Adipose tissue (tissue), 3 donors: ENCODE data around the gene HNF4A. TPM values are rescaled to one million over a fixed set of nuclear protein-coding genes. Genes with fewer than 3 reads are reported as not detected.

ENCODE experiments used
- H3K27ac ChIP-seq: one replicate; pipeline ENCODE4 v1.5.1; 2013; ENCODE audit warnings: low read depth, low read length
- WGBS, 3 donors: extraction: QIAGEN DNeasy Blood & Tissue Kit; methylation state at CpG; one replicate each; pipeline ENCODE4 v1.1.7; 2013; 5-methylcytosine and 5-hydroxymethylcytosine counted together
- polyA plus RNA-seq, 3 donors: library from polyadenylated mRNA; stranded (reverse); fragments of 200-250 nt; gene quantifications; one replicate each; pipeline ENCODE4 v1.2.3, GENCODE V29; 2013
- donor health status: healthy with polysubstance abuse.
- donor health status: Bipolar disorder and iron deficiency.
- donor health status: healthy.

HNF4A gene
- polyA plus RNA-seq, 3 donors, result 0.22 to 13.6 (median 0.68) TPM

GRCh38 chr20:44401770-44402390 lies 46.4 kb downstream of the HNF4A start:
- 83 to 92% (median 87%) methylated on average over 17 of the region's 17 CpGs for WGBS, 3 donors
- no peak overlapping the region for H3K27ac ChIP-seq

- 58 to 84% (median 82%) methylated on average over 18 of the region's 18 CpGs for WGBS, 3 donors
Measured at GRCh38 chr20:44402391-44403193, 47.1 kb downstream of the HNF4A start.

GRCh38 chr20:44403194-44404112 lies 48.0 kb downstream of the HNF4A start:
- no peak overlapping the region for H3K27ac ChIP-seq
- 64 to 75% (median 75%) methylated on average over 11 of the region's 11 CpGs for WGBS, 3 donors

More at GRCh38 chr20:44402391-44403193, 47.1 kb downstream of the HNF4A start:
- H3K27ac ChIP-seq, result no peak overlapping the region

GRCh38 chr20:44404204-44405181 lies 49.0 kb downstream of the HNF4A start:
- WGBS, 3 donors, result 79 to 86% (median 84%) methylated on average over 21 of the region's 21 CpGs

GRCh38 chr20:44405257-44405656 lies 49.8 kb downstream of the HNF4A start:
- 60 to 82% (median 73%) methylated on average over 6 of the region's 6 CpGs for WGBS, 3 donors
- H3K27ac ChIP-seq, result no peak overlapping the region

More at GRCh38 chr20:44404204-44405181, 49.0 kb downstream of the HNF4A start:
- no peak overlapping the region for H3K27ac ChIP-seq

GRCh38 chr20:44405785-44406571 lies 50.5 kb downstream of the HNF4A start:
- no peak overlapping the region for H3K27ac ChIP-seq
- 80 to 92% (median 89%) methylated on average over 19 to 20 of the region's 20 CpGs for WGBS, 3 donors

GRCh38 chr20:44406572-44407137 lies 51.2 kb downstream of the HNF4A start:
- no peak overlapping the region for H3K27ac ChIP-seq
- 67 to 77% (median 71%) methylated on average over 7 of the region's 7 CpGs for WGBS, 3 donors

GRCh38 chr20:44407402-44408184 lies 52.1 kb downstream of the HNF4A start:
- H3K27ac ChIP-seq, result no peak overlapping the region

GRCh38 chr20:44409132-44409600 lies 53.7 kb downstream of the HNF4A start:
- WGBS, 3 donors, result 71 to 75% (median 73%) methylated on average over 2 of the region's 2 CpGs
- H3K27ac ChIP-seq, result no peak overlapping the region

More at GRCh38 chr20:44407402-44408184, 52.1 kb downstream of the HNF4A start:
- 65 to 77% (median 69%) methylated on average over 14 of the region's 14 CpGs for WGBS, 3 donors

GRCh38 chr20:44410583-44411019 lies 55.1 kb downstream of the HNF4A start:
- WGBS, 3 donors, result 63 to 89% (median 66%) methylated on average over 2 of the region's 2 CpGs
- H3K27ac ChIP-seq, result no peak overlapping the region

GRCh38 chr20:44411020-44411756 lies 55.7 kb downstream of the HNF4A start:
- WGBS, 3 donors, result 36 to 83% (median 74%) methylated on average over 28 of the region's 28 CpGs
- no peak overlapping the region for H3K27ac ChIP-seq

- H3K27ac ChIP-seq, result no peak overlapping the region
- 81 to 83% (median 83%) methylated on average over 10 of the region's 10 CpGs for WGBS, 3 donors
Measured at GRCh38 chr20:44411757-44412401, 56.4 kb downstream of the HNF4A start.

GRCh38 chr20:44412402-44413144 lies 57.1 kb downstream of the HNF4A start:
- H3K27ac ChIP-seq, result no peak overlapping the region
- WGBS, 3 donors, result 54 to 81% (median 60%) methylated on average over 24 of the region's 24 CpGs
